Measurements from ENCODE around the gene TIE1. TPM values are rescaled to one million over a fixed set of nuclear protein-coding genes. Genes with fewer than 3 reads are reported as not detected.

Gene TIE1
- polyA plus RNA-seq, 3 donors = 0.16 TPM; not detected in 2

DNA sequence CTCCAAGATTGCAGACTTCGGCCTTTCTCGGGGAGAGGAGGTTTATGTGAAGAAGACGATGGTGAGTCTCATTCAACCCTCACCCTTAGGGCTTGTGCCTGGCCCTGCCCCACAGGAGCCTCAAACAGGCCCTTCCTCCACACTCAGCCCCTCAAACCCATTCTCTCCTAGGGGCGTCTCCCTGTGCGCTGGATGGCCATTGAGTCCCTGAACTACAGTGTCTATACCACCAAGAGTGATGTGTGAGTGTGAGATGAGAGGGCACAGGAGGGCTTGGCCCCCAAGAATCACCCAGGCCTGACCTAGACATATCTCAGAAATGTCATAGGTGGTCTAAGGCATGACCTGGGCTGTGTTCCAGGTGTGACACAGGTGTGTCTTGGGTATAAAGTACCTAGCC lies 18.5 kb downstream of the TIE1 start:
- Mint-ChIP-seq H3K27ac (no peak overlapping the region), H3K9me3 (no peaks in the 10 kb centered on the region), H3K27me3 (ENCODE audit: low read depth in 3 of 3) (peaks cover 0 to 4% (median 2%) of the 10 kb centered on the region in 3 donors), H3K4me3 (no peak overlapping the region), H3K4me1 (peaks cover 7% of the 10 kb centered on the region), H3K36me3 (no peaks in the 10 kb centered on the region)
- no peaks in the 10 kb centered on the region for H4K20me1 ChIP-seq (ENCODE audit: insufficient read depth, low read length)
- no peak overlapping the region for H3K27ac ChIP-seq (ENCODE audit: low read depth in 1 of 2, low read length in 2 of 2)
- intact Hi-C loops (cut with micrococcal nuclease) = no loop called here
- H3K79me2 ChIP-seq (ENCODE audit: insufficient read depth, low read length) = no peaks in the 10 kb centered on the region
- no peak for DNase-seq
- whole genome bisulfite sequencing (ENCODE audit: insufficient coverage) = no CpG with 5 or more reads among the region's 5 CpGs
- no peaks in the 10 kb centered on the region for H3K27me3 ChIP-seq (ENCODE audit: control insufficient read depth in 2 of 2, insufficient read depth in 2 of 2, low read length in 2 of 2)
- H3K9me3 ChIP-seq (replicated peaks in 1 of 2; ENCODE audit: control insufficient read depth in 1 of 2, insufficient read depth in 1 of 2, low read length in 2 of 2) = no peaks in the 10 kb centered on the region
- no peak overlapping the region for H2AFZ ChIP-seq (ENCODE audit: insufficient read depth, low read depth, low read length, poor library complexity, severe bottlenecking)
- H3K4me2 ChIP-seq (replicated peaks; ENCODE audit: extremely low read depth, low read length, poor library complexity, severe bottlenecking) = no peak overlapping the region
- H3K9ac ChIP-seq (ENCODE audit: insufficient read depth, low read length, poor library complexity, severe bottlenecking) = no peak overlapping the region
- no peak overlapping the region for H3K4me3 ChIP-seq (replicated peaks in 1 of 3; ENCODE audit: low read depth in 2 of 3, low read length in 3 of 3)
- peaks cover 0 to 2% of the 10 kb centered on the region in 2 donors for H3K4me1 ChIP-seq (ENCODE audit: control insufficient read depth in 1 of 2, insufficient read depth in 2 of 2, low read length in 2 of 2)
- H3K36me3 ChIP-seq (replicated peaks in 1 of 2; ENCODE audit: control insufficient read depth in 1 of 2, insufficient read depth in 2 of 2, low read length in 2 of 2) = no peaks in the 10 kb centered on the region
- TF ChIP-seq, protein P1, sequence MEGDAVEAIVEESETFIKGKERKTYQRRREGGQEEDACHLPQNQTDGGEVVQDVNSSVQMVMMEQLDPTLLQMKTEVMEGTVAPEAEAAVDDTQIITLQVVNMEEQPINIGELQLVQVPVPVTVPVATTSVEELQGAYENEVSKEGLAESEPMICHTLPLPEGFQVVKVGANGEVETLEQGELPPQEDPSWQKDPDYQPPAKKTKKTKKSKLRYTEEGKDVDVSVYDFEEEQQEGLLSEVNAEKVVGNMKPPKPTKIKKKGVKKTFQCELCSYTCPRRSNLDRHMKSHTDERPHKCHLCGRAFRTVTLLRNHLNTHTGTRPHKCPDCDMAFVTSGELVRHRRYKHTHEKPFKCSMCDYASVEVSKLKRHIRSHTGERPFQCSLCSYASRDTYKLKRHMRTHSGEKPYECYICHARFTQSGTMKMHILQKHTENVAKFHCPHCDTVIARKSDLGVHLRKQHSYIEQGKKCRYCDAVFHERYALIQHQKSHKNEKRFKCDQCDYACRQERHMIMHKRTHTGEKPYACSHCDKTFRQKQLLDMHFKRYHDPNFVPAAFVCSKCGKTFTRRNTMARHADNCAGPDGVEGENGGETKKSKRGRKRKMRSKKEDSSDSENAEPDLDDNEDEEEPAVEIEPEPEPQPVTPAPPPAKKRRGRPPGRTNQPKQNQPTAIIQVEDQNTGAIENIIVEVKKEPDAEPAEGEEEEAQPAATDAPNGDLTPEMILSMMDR (IDR thresholded peaks at IDR 0.05) = no peak

DNA sequence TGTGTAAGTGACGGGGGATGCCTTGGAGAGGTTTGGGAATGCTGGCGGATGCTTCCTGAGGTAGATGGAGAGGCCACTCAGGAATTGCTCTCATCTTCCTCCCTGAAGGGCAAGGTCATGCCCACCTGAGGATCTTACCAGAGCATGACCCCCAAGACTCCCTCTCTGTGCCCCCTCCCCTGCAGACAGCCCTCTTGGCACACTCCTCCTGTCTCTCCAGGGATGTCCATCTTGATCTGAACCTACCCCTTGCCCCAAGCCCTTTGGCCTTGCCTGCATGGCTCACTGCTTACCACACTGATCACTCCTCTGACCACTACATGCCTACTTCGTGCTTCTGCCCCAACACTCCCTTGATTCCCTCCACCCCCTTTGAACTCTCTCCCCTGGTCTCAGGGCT lies 19.0 kb downstream of the TIE1 start:
- peaks cover 0 to 2% of the 10 kb centered on the region in 2 donors for H3K4me1 ChIP-seq (ENCODE audit: control insufficient read depth in 1 of 2, insufficient read depth in 2 of 2, low read length in 2 of 2)
- TF ChIP-seq, protein P1 (IDR thresholded peaks at IDR 0.05) = no peak
- no peak overlapping the region for H3K4me2 ChIP-seq (replicated peaks; ENCODE audit: extremely low read depth, low read length, poor library complexity, severe bottlenecking)
- H3K27me3 ChIP-seq (ENCODE audit: control insufficient read depth in 2 of 2, insufficient read depth in 2 of 2, low read length in 2 of 2) = no peaks in the 10 kb centered on the region
- no CpG with 5 or more reads among the region's 3 CpGs for WGBS (ENCODE audit: insufficient coverage)
- Mint-ChIP-seq H3K4me3 (no peak overlapping the region), H3K36me3 (no peaks in the 10 kb centered on the region), H3K9me3 (peaks cover 0 to 2% (median 2%) of the 10 kb centered on the region in 7 donors), H3K4me1 (peaks cover 10% of the 10 kb centered on the region), H3K27me3 (ENCODE audit: low read depth in 3 of 3) (peaks cover 0 to 4% (median 4%) of the 10 kb centered on the region in 3 donors), H3K27ac (peak overlapping the region in 1 of 7 donors; percentile 19)
- no peak overlapping the region for H3K9ac ChIP-seq (ENCODE audit: insufficient read depth, low read length, poor library complexity, severe bottlenecking)
- no peak overlapping the region for H3K4me3 ChIP-seq (replicated peaks in 1 of 3; ENCODE audit: low read depth in 2 of 3, low read length in 3 of 3)
- no peaks in the 10 kb centered on the region for H3K79me2 ChIP-seq (ENCODE audit: insufficient read depth, low read length)
- no peak overlapping the region for H3K27ac ChIP-seq (ENCODE audit: low read depth in 1 of 2, low read length in 2 of 2)
- intact Hi-C loops (cut with micrococcal nuclease) = no loop called here
- no peaks in the 10 kb centered on the region for H4K20me1 ChIP-seq (ENCODE audit: insufficient read depth, low read length)
- H2AFZ ChIP-seq (ENCODE audit: insufficient read depth, low read depth, low read length, poor library complexity, severe bottlenecking) = no peak overlapping the region
- DNase-seq = no peak
- no peaks in the 10 kb centered on the region for H3K36me3 ChIP-seq (replicated peaks in 1 of 2; ENCODE audit: control insufficient read depth in 1 of 2, insufficient read depth in 2 of 2, low read length in 2 of 2)
- H3K9me3 ChIP-seq (replicated peaks in 1 of 2; ENCODE audit: control insufficient read depth in 1 of 2, insufficient read depth in 1 of 2, low read length in 2 of 2) = no peaks in the 10 kb centered on the region

All from CD14-positive monocyte (primary cell).